ENCODE data around the gene PSEN1.
A peak's percentile ranks its signal among the peaks of the same experiment; 100 is the strongest.

The PSEN1 gene

DNA sequence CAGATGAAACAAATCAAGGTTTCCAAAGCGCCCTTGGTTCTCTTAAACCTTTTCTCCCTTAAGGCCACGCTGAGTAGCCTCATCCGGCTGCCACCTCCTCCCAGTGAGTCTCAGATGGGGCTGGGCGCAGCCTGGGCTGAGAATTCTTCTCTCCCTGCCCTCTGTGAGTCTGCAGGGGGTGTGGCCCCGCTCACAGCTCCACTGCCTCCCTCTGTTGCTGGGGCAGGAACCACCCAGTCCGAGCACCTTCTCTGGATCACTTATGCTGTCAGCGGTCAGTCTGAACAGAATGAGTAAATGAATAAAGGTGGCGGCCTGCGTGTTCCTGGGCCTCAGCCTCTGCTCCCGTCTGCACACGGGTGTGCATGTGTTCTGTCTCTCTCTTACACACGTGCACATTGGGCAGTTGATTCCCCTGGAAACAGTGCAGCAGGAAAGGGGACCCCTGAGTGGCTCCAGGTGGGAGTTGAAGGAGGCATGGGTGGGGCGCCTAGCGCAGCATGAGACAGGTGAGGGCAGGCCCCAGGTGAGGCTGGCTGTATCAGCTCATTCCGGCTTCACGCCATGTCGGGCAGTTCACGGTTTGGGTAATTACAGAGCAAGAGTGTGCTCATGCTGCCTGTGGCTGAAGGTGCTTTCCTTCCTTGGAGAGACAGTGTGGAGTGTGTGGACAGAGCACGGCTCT is 105.3 kb downstream of the PSEN1 start:
- no peak for DNase-seq

DNA sequence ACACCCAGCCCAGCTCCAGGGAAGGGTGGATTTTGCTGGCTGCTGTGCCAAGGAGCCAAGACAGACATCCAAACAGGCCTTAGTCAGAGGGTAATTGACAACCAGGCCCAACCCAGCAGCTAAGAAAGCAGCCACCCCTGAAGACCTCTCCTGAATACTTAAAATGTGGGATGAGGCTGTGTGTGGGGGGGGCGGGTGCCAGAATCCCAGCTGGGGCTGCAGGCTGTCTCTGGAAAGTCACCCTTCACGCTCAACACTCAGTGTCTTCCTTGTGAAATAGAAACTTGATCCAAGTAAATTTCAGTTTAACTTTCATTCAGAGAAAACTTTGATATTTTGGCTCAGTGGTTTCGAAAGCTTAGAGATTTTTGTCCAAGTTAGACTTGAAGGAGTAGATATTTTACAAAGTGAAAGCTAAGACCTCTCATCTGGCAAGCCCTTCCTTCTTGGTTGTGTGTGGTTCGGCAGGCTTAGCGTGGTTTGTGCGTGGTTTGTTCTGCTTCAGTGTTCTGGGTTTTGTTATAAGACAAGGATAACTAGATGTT is 106.1 kb downstream of the PSEN1 start:
- no peak for DNase-seq

DNA sequence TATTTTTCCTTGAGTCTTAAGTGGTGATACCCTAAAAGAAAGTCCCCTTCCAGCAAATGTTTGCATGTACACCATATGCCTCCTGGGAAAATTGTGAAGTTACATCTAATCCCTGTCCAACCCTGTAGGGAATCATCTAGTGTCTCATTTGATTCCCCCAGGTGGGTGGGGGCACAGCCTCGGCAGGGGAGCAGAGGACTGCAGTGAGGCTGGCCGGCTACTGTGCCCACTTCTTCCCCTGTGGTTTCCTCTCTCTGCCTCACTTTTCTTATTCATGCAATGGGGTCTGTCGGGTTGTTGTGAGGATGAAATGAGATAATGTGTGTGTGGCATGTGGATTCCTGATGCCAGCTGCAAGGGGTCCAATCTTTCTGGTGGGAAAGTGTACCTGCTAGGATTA is 107.0 kb downstream of the PSEN1 start:
- no peak for DNase-seq

DNA sequence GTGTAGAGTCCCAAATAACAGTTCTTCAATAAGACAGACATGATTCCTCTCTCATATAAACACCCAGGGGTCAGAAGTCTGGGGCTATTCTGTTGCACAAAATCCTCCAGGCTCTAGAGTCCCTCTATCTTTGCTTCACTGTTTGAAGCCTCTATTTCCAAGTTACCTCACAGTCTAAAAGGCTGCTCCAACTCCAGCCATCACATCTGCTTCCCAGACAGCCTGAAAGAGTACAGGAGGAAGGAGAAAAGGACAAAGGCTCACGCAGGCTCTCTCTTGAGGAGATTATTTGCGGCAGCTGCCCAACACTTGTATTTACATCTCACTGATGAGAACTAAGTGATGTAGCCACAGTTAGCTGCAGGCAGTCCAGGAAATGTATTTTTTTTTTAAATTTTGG is 107.4 kb downstream of the PSEN1 start:
- DNase-seq, result no peak

DNA sequence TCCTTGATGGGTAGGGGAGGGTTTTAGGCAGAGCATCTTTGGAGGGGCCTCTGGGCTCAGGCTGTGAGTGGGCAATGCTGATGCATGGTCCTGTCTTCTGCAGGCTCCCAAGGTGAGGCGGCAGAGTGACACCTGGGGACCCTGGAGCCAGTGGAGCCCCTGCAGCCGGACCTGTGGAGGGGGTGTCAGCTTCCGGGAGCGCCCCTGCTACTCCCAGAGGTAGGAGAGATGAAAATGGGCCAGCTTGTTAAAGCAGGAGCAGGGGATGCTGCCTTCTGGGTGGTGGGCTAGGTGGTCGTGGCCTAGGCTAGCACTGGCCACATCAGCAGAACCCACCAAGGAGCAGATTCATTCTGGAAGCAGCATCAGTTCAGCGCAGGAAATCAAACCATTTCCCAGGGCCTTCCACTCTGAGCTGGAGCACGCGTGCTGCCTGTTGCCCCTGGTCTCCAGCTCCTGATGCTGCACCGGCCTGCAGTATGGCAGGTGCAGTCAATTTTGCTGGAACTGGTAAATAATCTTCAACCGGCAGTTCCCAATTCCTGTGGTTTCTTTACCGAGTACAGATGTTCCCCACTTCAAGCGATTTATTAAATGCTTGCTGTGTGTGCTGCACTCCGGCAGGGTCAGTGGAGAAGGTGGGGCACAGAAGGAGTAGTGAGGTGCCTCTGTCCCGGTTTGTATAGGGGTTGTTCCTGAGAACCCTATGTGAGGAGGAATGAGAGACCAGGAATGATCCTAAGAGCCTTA is 108.4 kb downstream of the PSEN1 start:
- DNase-seq, result no peak

DNA sequence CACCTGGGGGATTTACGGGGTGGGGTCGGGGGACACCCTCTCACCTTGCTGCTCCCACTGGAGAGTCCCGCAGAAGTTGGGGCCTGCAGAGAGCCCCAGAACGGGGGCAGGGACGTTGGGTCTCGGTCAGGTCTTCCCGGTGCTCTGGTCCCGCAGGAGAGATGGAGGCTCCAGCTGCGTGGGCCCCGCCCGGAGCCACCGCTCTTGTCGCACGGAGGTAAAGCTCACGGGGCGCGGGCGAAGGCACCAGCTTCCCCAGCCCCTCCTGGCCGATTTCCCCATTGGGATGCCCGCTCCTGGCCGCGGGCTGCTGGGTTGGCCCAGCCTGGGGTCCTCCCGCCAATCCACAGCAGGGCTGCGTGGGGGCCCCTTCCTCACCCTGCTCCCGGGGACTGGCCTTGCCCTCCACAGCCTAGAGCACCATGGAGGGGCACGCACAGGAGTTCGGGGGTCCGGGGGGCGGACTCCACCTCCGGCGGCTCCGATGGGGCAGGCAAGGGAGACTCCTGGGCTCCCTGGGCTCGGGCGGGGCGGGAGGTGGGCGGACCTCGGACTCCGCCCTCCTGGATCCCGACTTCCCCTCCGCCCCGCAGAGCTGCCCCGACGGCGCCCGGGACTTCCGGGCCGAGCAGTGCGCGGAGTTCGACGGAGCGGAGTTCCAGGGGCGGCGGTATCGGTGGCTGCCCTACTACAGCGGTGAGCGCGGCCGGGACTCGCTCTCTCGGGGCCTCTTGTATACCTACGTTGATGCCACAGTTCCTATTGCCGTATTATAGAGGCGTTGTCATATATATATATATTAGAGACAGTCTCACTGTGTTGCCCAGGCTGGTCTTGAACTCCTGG is 109.4 kb downstream of the PSEN1 start:
- peak; percentile 70 for DNase-seq

DNA sequence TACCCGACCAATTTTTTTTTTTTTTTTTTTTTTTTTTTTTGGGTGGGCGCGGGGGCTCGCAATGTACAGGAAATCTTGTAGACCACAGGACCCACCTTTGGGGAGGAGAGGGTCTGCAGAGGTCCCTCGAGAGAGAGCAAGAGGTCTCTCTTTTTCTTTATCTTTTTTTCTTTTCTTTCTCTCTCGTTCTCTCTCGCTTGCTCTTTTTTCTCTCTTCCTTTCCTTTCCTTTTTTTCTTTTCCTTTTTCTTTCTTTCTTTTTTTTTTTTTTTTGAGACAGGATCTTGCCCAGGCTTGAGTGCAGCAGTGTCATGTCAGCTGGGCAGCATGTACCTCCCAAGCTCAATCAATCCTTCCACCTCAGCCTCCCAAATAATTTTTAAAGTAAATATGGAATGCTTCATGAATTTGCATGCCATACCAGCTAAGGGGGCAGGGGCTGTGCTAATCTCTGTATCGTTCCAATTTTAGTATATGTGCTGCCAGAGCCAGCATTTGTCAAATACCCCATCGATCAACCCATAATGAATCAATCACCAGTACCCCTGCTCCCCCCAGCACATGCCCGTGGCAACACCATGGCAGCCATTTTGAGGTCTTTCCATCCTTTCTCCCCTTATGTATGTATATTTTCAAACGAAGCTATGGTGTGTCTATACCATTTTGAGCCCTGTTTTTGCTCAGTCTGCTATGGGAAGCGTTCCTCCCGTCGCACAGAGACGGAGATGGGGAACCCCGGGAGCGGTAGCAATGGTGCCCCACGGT is 110.3 kb downstream of the PSEN1 start:
- no peak for DNase-seq

DNA sequence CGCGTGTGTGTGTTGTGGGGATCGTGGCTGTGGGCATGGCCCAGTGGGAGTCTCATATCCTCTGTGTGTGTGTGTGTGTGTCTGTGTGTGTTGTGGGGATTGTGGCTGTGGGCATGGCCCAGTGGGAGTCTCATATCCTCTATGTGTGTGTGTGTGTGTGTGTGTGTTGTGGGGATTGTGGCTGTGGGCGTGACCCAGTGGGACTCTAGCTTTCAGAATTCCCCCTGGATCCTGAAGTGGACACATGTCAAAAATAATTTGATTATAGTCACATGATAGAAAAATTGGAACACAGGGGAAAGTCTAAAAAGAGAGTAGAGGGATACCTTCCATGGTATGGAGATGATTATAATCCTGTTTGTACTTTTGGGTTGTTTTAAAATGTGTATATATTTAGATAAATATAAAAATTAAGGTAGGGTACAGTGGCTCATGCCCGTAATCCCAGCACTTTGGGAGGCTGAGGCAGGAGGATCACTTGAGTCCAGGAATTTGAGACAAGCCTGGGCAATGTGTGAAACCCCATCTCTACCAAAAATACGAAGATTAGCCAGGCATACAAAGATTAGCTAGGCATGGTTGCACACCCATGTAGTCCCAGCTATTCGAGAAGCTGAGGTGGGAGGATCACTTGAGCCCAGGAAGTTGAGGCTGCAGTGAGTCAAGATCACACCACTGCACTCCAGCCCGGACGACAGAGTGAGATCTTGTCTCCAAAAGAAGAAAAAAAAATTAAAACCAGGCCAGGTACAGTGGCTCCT is 112.0 kb downstream of the PSEN1 start:
- DNase-seq, result no peak

DNA sequence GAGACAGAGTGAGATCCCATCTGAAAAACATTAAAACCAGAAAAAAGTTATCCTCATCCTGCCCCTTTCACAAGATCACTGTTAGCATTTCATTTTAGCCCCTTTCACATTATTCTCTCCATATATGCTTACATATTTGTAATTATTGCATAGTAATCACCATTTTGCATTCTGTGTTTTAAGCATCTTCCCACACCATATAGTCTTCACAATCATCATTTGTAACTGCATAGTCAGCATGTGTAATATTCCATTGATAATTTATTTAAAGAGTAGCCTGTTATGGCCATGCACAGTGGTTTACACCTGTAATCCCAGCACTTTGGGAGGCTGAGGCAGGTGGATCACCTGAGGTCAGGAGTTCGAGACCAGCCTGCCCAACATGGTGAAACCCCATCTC is 112.8 kb downstream of the PSEN1 start:
- DNase-seq, result no peak

DNA sequence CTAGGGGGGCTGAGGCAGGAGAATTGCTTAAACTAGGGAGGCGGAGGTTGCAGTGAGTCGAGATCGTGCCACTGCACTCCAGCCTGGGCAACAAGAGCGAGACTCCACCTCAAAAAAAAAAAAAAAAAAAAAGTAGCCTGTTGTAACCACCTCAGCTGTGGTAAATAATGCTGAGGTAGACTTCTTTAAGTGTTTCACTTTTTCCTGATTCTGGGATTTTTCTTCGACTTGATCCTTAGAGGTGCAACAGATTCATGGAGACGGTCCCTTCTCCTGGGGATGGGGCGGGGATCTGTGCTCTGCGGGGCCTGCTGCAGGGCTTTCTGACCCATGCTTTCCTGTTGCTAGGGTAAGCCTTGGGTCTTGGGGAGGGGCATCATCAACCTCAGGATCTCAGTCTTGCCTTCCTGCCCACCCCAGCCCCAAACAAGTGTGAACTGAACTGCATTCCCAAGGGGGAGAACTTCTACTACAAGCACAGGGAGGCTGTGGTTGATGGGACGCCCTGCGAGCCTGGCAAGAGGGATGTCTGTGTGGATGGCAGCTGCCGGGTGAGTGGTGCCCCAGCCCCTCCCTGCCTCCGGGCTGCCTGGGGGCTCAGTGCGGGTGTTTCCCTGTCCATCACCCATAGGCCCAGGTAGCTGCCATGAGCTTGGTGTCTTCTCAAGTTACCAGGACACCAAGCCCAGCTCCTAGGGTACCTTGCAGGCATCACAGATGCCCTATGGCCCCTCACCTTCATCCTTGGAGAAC is 113.4 kb downstream of the PSEN1 start:
- no peak for DNase-seq

DNA sequence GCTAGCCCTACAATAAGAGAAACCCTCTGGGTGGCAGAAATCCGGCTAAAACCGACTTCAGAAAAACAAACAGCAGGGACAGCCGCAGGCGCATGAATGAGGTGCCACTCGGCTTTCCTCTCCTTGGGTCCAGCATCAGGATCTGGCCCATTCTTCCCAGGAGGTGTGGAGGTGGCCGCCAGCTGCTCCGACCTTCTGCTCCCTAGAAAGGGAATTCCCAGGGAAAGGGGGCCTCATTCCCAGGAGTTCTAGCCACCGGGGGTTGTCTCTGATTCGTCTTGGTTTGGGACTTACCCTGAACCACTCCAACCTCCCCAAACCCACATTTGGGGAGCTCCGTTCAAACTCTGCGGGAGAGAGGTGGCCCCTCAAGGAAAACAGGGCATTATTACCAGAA is 114.0 kb downstream of the PSEN1 start:
- no peak for DNase-seq

DNA sequence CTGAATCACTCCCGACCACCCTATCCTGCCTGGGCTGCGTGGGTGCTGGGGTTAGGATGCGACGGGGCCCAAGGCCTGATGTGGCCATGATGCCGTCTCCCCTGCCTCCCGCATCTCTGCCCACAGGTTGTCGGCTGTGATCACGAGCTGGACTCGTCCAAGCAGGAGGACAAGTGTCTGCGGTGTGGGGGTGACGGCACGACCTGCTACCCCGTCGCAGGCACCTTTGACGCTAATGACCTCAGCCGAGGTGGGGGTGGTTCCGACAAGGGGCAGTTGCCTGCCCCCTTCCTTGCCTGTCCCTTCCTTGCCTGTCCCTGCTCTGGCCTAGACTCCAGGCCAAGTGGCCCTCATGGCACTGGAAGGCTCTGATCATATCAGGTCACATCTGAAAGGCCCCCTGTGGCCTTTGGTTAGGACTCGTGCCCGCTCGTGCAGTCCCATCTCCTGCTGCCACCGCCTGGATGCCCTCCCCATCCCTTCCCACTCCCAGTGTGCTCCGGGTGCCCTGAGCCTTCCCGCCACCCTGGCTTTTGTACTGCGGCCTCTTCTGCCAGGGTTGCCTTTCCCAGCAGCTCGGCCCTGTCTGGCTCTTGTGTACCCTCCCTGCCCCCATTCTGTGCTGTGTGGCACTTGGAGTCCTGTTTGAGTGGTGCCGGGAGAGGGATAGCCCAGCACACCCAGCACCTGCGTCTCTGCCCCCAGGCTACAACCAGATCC is 114.6 kb downstream of the PSEN1 start:
- no peak for DNase-seq

DNA sequence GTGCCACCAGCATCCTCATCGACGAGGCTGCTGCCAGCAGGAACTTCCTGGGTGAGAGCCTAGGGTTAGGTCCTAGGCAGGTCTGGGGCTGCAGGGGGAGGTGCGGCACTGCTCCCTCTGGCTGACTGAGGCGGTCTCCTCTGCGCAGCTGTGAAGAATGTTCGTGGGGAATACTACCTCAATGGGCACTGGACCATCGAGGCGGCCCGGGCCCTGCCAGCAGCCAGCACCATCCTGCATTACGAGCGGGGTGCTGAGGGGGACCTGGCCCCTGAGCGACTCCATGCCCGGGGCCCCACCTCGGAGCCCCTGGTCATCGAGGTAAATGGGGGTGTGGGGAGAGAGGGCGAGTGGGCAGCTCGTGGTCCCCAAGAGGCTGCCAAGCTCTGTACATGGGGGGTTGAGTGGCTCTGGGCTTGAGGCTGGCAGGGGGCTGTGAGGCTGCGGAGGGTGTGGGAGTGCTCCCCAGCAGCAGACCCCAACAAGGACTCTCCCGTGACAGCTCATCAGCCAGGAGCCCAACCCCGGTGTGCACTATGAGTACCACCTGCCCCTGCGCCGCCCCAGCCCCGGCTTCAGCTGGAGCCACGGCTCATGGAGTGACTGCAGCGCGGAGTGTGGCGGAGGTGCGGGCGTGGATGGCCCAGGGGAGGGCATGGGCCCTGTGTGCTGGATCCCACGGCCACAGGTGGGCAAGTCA is 115.4 kb downstream of the PSEN1 start:
- DNase-seq, result no peak

DNA sequence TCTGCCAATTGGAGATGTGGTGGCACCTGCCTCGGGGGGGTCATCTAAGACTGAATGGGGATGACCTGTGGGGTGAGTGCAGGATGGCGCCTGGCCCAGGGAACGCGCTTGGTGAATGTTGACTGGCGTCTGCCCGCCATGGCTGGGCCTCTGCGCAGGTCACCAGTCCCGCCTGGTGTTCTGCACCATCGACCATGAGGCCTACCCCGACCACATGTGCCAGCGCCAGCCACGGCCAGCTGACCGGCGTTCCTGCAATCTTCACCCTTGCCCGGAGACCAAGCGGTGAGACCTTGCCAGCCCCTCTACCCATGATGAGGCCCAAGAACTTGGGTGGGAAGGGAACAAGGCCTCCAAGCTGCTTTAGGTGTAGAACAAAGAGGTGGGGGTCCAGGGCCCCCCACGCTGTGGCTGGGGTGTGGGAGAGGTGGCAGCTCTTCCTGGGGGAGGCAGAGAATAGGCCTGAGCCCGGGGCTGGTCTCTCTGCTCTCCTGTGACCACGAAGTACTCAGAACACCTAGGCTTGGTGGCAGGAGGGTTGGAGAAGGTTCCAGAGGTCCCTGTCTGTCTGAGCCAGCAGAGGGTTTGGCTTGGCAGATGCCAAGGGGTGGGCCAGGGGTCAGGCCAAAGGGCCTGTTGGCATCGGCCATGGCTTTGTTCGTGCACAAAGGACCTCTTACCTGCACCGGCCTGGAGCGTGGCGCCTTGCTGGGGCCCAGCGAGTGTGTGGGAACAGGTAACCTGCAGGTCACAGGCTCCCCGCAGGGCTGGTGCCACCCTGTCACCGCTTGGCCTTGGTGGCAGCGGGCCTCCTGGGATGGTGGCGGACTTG is 116.4 kb downstream of the PSEN1 start:
- DNase-seq, result no peak

DNA sequence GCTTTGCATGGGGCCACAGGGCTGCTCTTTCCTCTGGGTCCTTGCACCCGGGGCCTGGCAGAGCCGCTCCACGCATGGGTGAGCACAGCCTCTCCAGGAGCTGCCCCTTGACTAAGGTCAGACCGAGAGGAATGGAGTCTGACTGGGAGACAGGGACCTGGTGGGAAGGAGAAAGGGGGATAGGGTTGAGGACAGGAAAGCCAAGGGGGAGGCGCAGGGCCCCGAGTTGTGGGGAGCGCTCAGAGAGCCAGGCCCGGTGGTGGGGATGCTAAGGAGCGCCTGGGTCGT is 117.0 kb downstream of the PSEN1 start:
- no peak for DNase-seq

DNA sequence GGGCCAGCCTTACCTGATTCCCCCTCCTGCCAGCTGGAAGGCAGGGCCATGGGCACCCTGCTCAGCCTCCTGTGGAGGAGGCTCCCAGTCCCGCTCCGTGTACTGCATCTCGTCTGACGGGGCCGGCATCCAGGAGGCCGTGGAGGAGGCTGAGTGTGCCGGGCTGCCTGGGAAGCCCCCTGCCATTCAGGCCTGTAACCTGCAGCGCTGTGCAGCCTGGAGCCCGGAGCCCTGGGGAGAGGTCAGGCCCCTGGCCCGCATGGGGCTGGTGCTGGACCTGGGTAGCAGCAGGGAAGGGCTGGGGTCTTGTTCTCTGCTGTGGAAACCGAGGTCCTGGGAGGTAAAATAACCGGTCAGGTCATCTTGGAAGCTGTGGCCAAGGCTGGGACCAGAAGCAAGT is 117.4 kb downstream of the PSEN1 start:
- DNase-seq, result no peak

DNA sequence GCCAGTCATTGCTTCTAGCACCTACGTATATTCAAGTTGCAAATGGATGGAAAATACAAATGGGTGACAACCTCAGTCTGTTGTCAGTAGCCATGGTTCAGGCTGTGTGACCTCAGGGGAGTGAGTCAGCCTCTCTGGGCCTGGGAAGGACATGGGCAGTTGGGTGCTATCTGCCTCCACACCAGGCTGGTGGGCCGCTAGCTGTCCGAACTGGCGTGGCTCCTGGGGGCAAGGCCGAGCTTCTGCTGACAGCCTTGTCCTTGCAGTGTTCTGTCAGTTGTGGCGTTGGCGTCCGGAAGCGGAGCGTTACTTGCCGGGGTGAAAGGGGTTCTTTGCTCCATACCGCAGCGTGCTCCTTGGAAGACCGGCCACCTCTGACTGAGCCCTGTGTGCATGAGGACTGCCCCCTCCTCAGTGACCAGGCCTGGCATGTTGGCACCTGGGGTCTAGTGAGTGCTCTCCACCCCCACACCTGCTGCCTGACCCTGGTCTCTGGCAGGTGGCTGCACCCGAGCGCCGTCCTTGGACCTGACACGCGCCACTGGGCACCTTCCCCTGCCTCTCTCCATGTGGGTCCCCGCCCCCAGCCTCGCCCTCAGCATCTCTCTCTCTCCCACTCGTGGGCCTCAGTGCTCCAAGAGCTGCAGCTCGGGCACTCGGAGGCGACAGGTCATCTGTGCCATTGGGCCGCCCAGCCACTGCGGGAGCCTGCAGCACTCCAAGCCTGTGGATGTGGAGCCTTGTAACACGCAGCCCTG is 118.1 kb downstream of the PSEN1 start:
- no peak for DNase-seq

DNA sequence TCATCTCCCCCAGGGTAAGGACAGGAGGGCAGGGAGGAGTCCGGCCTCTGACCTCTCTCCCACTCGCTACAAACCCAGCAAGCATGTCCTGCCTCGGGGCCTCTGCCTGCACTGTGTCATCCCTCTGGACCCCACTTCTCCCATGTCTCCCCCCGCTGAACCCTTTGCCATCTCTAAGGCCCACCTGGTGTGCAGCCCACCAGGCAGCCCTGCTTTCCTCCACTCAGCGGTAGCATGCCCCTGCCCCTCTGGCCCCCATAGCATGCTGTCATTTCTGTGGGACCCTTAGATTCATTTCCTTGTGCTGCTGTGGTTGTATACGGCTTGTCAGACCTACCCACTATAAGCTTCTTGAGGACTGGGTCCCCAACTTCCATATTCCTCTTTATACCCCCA is 118.7 kb downstream of the PSEN1 start:
- no peak for DNase-seq
